Epithelial cell of esophagus (primary cell): ENCODE data around the gene PLA2G12A.

Experiments used
- DNase-seq: peaks from one replicate; pipeline ENCODE4 v3.0.0; 2010; ENCODE audit warnings: low read depth
- H3K4me3 ChIP-seq: 2 replicates; pipeline ENCODE4 v1.5.1; 2011; ENCODE audit warnings: mild to moderate bottlenecking, low read length, control low read depth
- CTCF ChIP-seq: IDR thresholded peaks from 2 replicates; pipeline ENCODE4 v1.5.1; 2011; ENCODE audit warnings: low read depth, mild to moderate bottlenecking, low read length, control low read depth, inconsistent platforms; ENCODE audit not compliant: insufficient read depth; ENCODE audit errors: missing control alignments

Gene PLA2G12A

DNA sequence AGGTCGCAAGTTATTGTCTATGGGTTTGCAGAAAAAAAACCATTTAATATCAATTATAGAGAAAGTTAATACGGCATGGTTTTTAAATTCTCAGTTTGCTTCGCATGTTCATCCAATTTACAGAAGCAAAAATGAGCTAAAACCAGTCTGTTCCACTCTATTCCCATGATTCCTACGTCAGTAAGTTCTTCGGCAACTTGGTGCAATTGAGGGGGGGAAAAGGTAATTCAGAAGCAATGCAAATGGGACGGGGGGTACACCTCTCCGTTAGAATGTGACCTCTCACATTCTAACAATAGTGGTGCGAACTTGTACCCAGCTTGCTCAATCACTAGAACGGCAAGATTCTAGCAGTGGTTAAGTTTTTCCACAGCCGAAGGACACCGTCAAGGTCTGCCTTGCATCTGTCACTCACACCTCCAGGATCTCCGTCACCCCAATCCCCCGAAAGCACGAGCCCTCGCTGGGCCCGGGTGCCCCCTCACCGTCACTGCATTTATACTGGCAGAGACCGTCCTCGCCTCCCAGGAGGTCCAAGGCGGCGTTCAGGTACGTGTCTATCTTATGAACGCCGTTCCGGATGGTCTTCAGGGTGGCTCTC is 653 bp downstream of the PLA2G12A start:
- peak overlapping the region; percentile 77 for H3K4me3 ChIP-seq
- TF ChIP-seq CTCF = no peak
- DNase-seq = peak; percentile 33

- no peak for TF ChIP-seq CTCF
- peak overlapping the region; percentile 77 for H3K4me3 ChIP-seq
- DNase-seq = peak; percentile 24
These were observed 1.5 kb downstream of the PLA2G12A start for GRCh38 chr4:109728385-109728784.

DNA sequence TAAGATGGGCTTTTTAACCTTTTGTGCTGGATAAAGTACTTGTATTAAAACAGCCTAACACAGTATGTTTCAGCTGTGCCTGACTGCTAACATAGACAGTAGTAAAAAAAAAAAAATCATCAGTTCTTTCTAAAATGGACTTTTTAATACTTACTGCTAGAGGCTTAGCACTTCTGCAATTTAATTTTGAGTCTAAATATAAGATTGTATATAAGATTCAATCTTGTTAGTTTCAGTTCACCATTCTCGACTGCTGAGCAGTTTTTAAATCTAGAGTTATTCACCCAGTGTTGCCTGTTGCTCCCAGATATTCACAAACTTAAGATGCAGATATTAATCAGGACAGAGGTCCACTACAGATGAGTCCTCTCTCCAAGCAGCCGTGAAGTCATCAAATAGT is 6.8 kb downstream of the PLA2G12A start:
- no peak overlapping the region for H3K4me3 ChIP-seq
- no peak for DNase-seq
- TF ChIP-seq CTCF = no peak

DNA sequence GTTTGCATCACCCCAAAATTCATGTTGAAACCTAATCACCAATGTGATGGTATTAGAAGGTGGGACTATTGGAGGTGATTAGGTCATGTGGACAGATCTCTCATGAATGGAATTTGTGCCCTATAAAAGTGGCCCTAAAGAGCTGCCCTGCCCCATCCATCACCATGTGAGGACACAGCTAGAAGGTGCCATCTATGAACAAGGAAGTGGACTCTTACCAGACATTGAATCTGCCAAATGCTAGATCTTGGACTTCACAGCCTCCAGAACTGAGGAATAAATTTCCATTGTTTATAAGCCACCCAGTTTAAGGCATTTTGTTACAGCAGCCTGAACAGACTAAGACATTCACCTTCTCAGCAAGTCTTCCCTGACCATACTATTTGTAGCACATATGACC is 7.5 kb downstream of the PLA2G12A start:
- H3K4me3 ChIP-seq = no peak overlapping the region
- no peak for TF ChIP-seq CTCF
- DNase-seq = no peak

GRCh38 chr4:109721033-109721432 is 8.8 kb downstream of the PLA2G12A start:
- no peak for DNase-seq
- H3K4me3 ChIP-seq = no peak overlapping the region
- TF ChIP-seq CTCF = no peak

DNA sequence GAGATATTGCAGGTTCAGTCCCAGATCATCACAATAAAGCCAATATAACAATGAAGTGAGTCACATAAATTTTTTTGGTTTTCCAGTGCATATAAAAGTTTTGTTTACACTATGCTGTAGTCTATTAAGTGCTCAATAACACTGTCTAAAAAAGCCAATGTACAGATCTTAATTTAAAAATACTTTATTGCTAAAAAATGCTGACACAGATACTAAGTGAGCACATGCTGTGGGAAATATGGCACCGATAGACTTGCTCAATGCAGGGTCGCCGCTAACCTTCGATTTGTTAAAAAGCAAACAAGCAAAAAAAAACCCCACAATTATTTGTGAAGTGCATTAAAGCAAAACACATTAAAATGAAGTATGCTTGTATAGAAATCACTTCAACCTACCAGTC is 10.3 kb downstream of the PLA2G12A start:
- TF ChIP-seq CTCF = no peak
- no peak overlapping the region for H3K4me3 ChIP-seq
- DNase-seq = no peak

DNA sequence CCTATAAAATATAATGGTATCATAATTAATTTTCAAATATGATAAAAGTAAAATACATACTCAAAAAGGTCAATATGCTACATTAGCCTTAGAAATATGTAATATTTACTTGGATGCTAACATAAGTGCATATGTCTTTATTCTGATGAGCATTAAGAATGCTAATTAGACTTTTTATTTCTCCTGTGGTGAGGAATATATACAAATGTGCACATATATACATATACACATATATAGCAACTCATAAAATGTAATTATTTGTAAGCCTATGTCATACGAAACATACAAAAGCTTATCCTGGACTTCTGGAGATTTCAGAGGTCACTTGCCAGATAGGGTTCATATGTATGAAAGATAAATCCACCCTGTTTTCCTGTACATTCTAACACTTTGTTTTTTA is 11.1 kb downstream of the PLA2G12A start:
- TF ChIP-seq CTCF = no peak
- no peak for DNase-seq
- H3K4me3 ChIP-seq = no peak overlapping the region
